HG03103 (cell line): ENCODE data around the gene ATXN1L.
"Not testable (repeated sequence)": the region's sequence is repeated elsewhere in the genome, so short reads cannot be mapped to it uniquely, and the experiment has no call there.

Experiments used
- ATAC-seq: cut with Tn5 transposase; IDR thresholded peaks from one replicate; pipeline ENCODE4 v1.9.1; 2021; ENCODE audit warnings: low read depth; ENCODE audit not compliant: unreplicated experiment

Gene ATXN1L

DNA sequence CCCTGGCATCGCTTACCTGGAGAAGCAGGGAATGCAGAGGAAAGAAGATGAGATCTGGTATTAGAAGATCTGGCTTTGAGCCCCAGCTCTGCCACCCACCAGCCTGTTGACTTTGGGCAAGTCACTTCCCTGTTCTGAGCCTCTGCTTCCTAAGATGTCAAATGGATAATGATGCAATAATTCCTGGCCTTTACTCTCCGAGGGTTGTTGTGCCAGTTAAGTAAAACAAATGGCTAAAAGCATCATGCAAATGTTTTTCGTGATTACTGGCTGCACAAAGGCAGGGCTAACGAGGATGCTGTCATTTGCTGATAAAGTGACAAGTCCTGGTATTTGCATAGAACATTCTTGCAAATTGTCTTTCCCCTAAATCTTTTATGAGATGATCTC lies 39.5 kb downstream of the ATXN1L start:
- no peak for ATAC-seq

- no peak for ATAC-seq
Measured at GRCh38 chr16:71889147-71889546, 43.4 kb downstream of the ATXN1L start.

DNA sequence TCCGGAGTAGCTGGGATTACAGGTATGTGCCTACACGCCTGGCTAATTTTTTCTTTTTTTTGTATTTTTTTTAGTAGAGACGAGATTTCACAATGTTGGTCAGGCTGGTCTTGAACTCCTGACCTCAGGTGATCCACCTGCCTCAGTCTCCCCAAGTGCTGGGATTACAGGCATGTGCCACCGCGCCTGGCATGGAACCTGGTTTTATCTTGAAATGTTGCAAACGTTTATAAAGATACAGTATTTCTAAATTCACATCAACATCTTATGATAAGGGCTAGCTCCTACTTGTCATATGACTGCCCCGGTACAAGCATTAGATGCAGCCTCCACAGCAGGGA lies 48.1 kb downstream of the ATXN1L start:
- no peak for ATAC-seq

DNA sequence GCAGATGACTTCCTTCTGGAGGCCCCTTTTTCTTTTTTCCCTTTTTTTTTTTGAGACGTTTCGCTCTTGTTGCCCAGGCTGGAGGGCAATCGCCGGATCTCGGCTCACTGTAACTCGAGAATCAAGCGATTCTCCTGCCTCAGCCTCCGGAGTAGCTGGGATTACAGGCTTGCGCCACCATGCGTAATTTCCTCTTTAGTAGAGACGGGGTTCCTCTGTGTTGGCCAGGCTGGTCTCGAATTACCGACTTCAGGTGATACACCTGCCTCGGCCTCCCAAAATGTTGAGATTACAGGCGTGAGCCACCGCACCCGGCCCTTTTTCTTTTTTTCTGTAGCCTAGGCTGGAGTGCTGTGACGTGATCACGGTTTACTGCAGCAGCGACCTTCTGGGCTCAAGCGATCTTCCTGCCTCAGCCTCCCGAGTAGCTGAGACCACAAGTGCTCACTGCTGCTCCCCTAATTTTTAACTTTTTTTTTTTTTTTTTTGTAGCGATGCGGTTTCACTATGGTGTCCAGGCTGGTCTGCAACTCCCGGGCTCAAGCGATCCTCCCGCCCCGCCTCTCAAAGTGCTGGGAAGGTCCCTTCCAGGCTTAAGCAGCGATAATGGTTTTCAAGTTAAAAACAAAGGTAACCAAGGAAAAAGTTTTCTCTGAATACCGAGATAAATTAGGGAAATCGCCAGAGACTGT lies 48.6 kb downstream of the ATXN1L start:
- peak; percentile 14 for ATAC-seq

DNA sequence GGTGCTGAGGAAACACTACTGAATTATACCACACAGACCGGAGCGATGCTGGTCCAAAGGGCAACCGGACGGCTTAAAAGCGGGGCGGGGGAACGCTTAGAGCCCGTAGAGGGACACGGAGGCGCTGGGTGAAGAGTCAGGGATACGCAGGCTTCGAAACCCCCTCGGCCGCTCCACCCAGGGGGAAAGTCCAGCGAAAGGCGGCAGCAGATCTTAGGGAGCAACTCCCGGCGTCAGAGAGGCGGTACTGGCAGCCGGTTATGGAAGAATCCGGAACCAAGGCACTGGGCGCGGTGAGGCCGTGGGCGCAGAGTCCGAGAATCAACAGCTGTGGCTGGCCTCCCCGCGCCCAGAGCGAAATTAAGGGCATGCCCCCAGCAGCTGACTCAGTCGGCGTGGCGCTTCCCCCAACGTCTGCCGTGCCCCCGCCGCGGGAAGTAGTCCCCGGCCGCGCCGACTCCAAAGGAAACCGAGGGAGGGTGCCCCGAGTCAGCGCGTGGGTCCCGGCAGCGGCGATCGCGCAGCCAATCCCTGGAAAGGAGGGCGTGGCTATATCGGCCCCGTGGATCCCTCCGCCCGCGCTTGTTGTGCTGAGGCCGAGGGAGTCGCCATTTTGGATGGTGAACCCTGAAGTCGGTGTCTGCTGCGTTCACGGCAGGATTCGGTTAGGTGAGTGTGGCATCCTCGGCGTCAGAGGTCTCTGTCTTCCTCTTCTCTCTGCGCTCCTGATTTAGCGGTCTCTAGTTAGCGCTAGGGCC lies 49.3 kb downstream of the ATXN1L start, which contains the start of gene IST1:
TSS of gene IST1 (plus strand) at position 611 of the 758 bp plus-strand sequence. CDS start 20,110 bp downstream, outside the sequence.
- ATAC-seq = peak; percentile 76

- ATAC-seq = peak; percentile 9
Measured at GRCh38 chr16:71895679-71896365, 50.0 kb downstream of the ATXN1L start.

DNA sequence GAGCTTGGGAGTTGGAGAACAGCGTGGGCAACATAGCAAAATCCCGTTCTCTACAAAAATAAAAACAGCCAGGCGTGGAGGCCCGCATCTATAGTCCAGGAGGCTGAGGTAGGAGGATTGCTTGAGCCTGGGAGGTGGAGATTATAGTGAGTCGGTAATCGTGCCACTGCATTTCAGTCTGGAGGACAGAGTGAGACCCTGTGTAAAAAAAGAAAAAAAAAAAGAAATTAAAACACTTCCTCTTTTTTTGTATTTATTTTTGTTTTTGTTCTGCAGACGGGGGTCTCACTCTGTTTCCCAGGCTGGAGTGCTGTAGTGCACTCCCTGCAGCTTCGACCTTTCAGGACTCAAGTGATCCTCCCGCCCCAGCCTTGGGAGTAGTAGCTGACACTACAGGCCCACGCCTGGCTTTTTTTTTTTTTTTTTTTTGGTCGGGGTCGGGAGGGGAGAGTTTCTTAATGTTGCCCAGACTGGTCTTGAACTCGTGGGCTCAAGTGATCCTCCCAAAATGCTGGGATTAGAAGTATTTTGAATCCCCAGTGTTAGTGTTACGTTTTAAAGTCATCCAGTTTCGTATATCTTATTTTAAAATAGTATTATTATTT lies 51.1 kb downstream of the ATXN1L start:
- no peak for ATAC-seq

- ATAC-seq = no peak
Measured at GRCh38 chr16:71899171-71899570, 53.4 kb downstream of the ATXN1L start.

DNA sequence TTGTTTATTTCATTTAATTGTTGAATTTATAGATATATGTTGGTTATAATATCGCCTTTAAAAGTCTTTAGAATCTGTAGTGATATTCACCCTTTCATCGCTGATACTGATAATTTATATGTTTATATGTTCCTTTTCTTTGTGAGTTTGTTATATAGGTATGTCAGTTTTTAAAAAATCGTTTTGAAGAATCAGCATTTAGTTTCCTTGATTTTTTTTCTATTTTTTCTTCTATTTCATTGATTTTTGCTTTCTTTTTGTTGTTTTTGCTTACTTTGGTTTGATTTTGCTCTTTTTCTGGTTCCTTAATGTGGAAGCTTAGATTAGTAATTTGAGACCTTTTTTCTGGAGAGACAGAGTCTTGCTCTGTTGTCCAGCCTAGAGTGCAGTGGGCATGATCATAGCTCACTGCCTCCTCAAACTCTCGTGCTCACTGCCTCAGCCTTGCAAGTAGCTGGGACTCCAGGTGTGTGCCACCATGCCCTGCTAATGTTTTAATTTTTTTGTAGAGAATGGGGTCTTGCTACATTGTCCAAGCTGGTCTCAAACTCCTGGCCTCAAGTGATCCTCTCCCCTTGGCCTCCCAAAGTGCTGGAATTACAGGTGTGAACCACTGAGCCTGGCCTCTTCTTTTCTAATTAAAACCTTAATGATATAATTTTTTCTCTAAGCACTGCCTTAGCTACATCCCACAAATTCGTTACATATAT lies 57.0 kb downstream of the ATXN1L start:
- no peak for ATAC-seq

GRCh38 chr16:71903608-71904007 lies 57.8 kb downstream of the ATXN1L start:
- no peak for ATAC-seq

DNA sequence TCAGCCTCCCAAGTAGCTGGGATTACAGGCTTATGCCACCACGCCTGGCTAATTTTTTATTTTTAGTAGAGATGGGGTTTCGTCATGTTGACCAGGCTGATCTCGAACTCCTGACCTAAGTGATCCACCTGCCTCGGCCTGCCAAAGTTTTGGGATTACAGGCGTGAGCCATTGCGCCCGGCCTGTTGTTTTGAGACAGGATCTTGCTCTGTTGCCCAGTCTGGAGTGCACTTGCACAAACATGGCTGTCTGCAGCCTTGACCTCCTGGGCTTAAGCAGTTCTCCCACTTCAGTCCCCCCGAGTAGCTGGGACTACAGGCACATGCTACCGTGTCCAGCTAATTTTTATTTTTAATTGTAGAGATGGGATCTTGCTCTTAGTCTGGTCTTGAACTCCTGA lies 58.5 kb downstream of the ATXN1L start:
- no peak for ATAC-seq

DNA sequence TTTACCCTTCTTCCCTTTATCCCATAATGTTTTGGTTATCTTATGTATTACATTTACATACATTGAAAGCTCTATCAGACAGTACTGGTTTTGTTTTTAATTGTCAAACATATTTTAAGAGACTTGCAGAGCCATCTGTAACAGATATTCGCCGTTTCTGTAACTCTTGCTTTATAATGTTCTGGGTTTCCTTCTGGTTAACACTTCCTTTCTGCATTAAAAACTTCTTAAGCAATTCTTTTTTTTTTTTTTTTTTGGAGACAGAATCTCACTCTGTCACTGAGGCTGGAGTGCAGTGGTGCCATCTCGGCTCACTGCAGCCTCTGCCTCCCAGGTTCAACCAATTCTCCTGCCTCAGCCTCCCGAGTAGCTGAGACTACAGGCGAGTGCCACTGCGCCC lies 60.0 kb downstream of the ATXN1L start:
- not testable (repeated sequence) for ATAC-seq
